DMS 273 (cell line): ENCODE results near the gene AFF2.

Experiments
- DNase-seq: peaks from one replicate; lab custom pipeline; 2025; ENCODE audit not compliant: unreplicated experiment; lab: John Stamatoyannopoulos, UW

Gene AFF2

GRCh38 chrX:148913971-148914370 lies 413.6 kb downstream of the AFF2 start:
- peak; percentile 9 for DNase-seq

- no peak for DNase-seq
These were observed 414.4 kb downstream of the AFF2 start for GRCh38 chrX:148914783-148915182.

GRCh38 chrX:148915474-148915873 lies 415.1 kb downstream of the AFF2 start:
- no peak for DNase-seq

GRCh38 chrX:148917441-148917840 lies 417.0 kb downstream of the AFF2 start:
- DNase-seq: no peak

- DNase-seq: no peak
These were observed 423.2 kb downstream of the AFF2 start for GRCh38 chrX:148923631-148924030.

- no peak for DNase-seq
These were observed 426.0 kb downstream of the AFF2 start for GRCh38 chrX:148926371-148926770.

GRCh38 chrX:148928811-148929210 lies 428.4 kb downstream of the AFF2 start:
- no peak for DNase-seq

GRCh38 chrX:148929686-148930085 lies 429.3 kb downstream of the AFF2 start:
- DNase-seq: no peak

- DNase-seq: no peak
These were observed 429.9 kb downstream of the AFF2 start for GRCh38 chrX:148930206-148930729.

- DNase-seq: no peak
These were observed 433.5 kb downstream of the AFF2 start for GRCh38 chrX:148933881-148934280.

- DNase-seq: no peak
These were observed 437.9 kb downstream of the AFF2 start for GRCh38 chrX:148938348-148938747.

- no peak for DNase-seq
These were observed 440.1 kb downstream of the AFF2 start for GRCh38 chrX:148940411-148940996.

GRCh38 chrX:148942754-148943153 lies 442.3 kb downstream of the AFF2 start:
- DNase-seq: no peak

GRCh38 chrX:148947399-148947975 lies 447.1 kb downstream of the AFF2 start:
- no peak for DNase-seq

GRCh38 chrX:148956352-148956751 lies 455.9 kb downstream of the AFF2 start:
- DNase-seq: no peak

GRCh38 chrX:148958901-148959300 lies 458.5 kb downstream of the AFF2 start:
- no peak for DNase-seq

- no peak for DNase-seq
These were observed 459.6 kb downstream of the AFF2 start for GRCh38 chrX:148960060-148960459.

- DNase-seq: no peak
These were observed 461.6 kb downstream of the AFF2 start for GRCh38 chrX:148961985-148962384.

GRCh38 chrX:148976571-148977400 lies 476.4 kb downstream of the AFF2 start:
- DNase-seq: no peak

- DNase-seq: no peak
These were observed 479.4 kb downstream of the AFF2 start for GRCh38 chrX:148979786-148980185.

- no peak for DNase-seq
These were observed 483.8 kb downstream of the AFF2 start for GRCh38 chrX:148984238-148984637.

- no peak for DNase-seq
These were observed 491.1 kb downstream of the AFF2 start for GRCh38 chrX:148991502-148991901.
